Cardiac muscle cell (in vitro differentiated cells and primary cell): Measurements from ENCODE around the gene ITPRID1. TPM values are rescaled to one million over a fixed set of nuclear protein-coding genes. Genes with fewer than 3 reads are reported as not detected.

Experiments used
- DNase-seq, 2 donors: peaks; one replicate each; pipeline versions ENCODE4 v3.0.0 to v3.0.0-alpha.2; 2010 to 2017; ENCODE audit warnings: low read depth in 1 of 2, low spot score in 1 of 2
- H3K27ac ChIP-seq: fragments of 200-600 bp; sonication (generic); 2 replicates; pipeline ENCODE4 v1.5.1; 2016
- H3K27me3 ChIP-seq: fragments of 200-600 bp; sonication (generic); 2 replicates; pipeline ENCODE4 v1.6.0; 2016; ENCODE audit warnings: control low read depth
- H3K36me3 ChIP-seq: fragments of 200-600 bp; sonication (generic); 2 replicates; pipeline ENCODE4 v1.5.1; 2016; ENCODE audit warnings: control low read depth
- H3K4me1 ChIP-seq: fragments of 200-600 bp; sonication (generic); 2 replicates; pipeline ENCODE4 v1.8.1; 2017; ENCODE audit warnings: low read depth, mild to moderate bottlenecking, mixed run types
- H3K4me3 ChIP-seq: fragments of 200-600 bp; sonication (generic); 2 replicates; pipeline ENCODE4 v1.5.1; 2016; ENCODE audit warnings: mild to moderate bottlenecking
- H3K9me3 ChIP-seq: fragments of 200-600 bp; sonication (generic); 2 replicates; pipeline ENCODE4 v1.5.1; 2017; ENCODE audit warnings: low read depth, mild to moderate bottlenecking, control low read depth
- CTCF ChIP-seq: IDR thresholded peaks from 2 replicates; pipeline ENCODE4 v1.5.1; 2012; ENCODE audit warnings: low read depth, mild to moderate bottlenecking, low read length
- polyA plus RNA-seq: library from polyadenylated mRNA; unstranded; fragments of >200 nt; fragmentation: Nextera tagmentation; extraction: Ambion mirVana; gene quantifications from 2 replicates; pipeline ENCODE4 v1.2.1, GENCODE V29; 2016
- total RNA-seq: library from RNA; depleted of rRNA; stranded (reverse); fragments of >200 nt; gene quantifications from 2 replicates; pipeline ENCODE4 v1.2.3, GENCODE V29; 2016

The ITPRID1 gene
- total and polyA plus RNA-seq, 2 experiments from 2014 or later: not detected

- no peak for TF ChIP-seq CTCF
- H3K36me3 ChIP-seq: no peaks in the 10 kb centered on the region
- no peaks in the 10 kb centered on the region for H3K9me3 ChIP-seq
- H3K4me3 ChIP-seq: no peak overlapping the region
- H3K27me3 ChIP-seq: no peaks in the 10 kb centered on the region
- no peak for DNase-seq
- no peak overlapping the region for H3K27ac ChIP-seq
- H3K4me1 ChIP-seq: no peaks in the 10 kb centered on the region
Measured at GRCh38 chr7:31562002-31562401, 48.1 kb downstream of the ITPRID1 start.

GRCh38 chr7:31563522-31563921, 49.6 kb downstream of the ITPRID1 start:
- no peaks in the 10 kb centered on the region for H3K27me3 ChIP-seq
- DNase-seq: no peak

GRCh38 chr7:31563951-31564350, 50.1 kb downstream of the ITPRID1 start:
- H3K36me3 ChIP-seq: no peaks in the 10 kb centered on the region
- no peaks in the 10 kb centered on the region for H3K4me1 ChIP-seq
- no peak for DNase-seq
- TF ChIP-seq CTCF: no peak
- no peak overlapping the region for H3K27ac ChIP-seq
- no peaks in the 10 kb centered on the region for H3K9me3 ChIP-seq
- H3K4me3 ChIP-seq: no peak overlapping the region
- H3K27me3 ChIP-seq: no peaks in the 10 kb centered on the region

More at GRCh38 chr7:31563522-31563921, 49.6 kb downstream of the ITPRID1 start:
- H3K4me3 ChIP-seq: no peak overlapping the region
- no peaks in the 10 kb centered on the region for H3K36me3 ChIP-seq
- no peaks in the 10 kb centered on the region for H3K4me1 ChIP-seq
- no peaks in the 10 kb centered on the region for H3K9me3 ChIP-seq
- TF ChIP-seq CTCF: no peak
- no peak overlapping the region for H3K27ac ChIP-seq

- no peak overlapping the region for H3K4me3 ChIP-seq
- H3K36me3 ChIP-seq: no peaks in the 10 kb centered on the region
- no peak for TF ChIP-seq CTCF
- H3K27me3 ChIP-seq: no peaks in the 10 kb centered on the region
- DNase-seq: no peak
- no peaks in the 10 kb centered on the region for H3K4me1 ChIP-seq
- no peaks in the 10 kb centered on the region for H3K9me3 ChIP-seq
- no peak overlapping the region for H3K27ac ChIP-seq
Measured at GRCh38 chr7:31564661-31565060, 50.8 kb downstream of the ITPRID1 start.

- Histone ChIP-seq H3K27ac (no peak overlapping the region), H3K27me3 (no peaks in the 10 kb centered on the region), H3K4me3 (no peak overlapping the region), H3K9me3 (no peaks in the 10 kb centered on the region), H3K36me3 (no peaks in the 10 kb centered on the region), H3K4me1 (no peaks in the 10 kb centered on the region)
- DNase-seq: no peak
- TF ChIP-seq CTCF: no peak
Measured at GRCh38 chr7:31569528-31569927, 55.6 kb downstream of the ITPRID1 start.

GRCh38 chr7:31583526-31583925, 69.6 kb downstream of the ITPRID1 start:
- H3K27ac ChIP-seq: no peak overlapping the region

More at GRCh38 chr7:31583526-31583925, 69.6 kb downstream of the ITPRID1 start:
- Histone ChIP-seq H3K4me1 (no peaks in the 10 kb centered on the region), H3K4me3 (no peak overlapping the region), H3K9me3 (no peaks in the 10 kb centered on the region), H3K27me3 (no peaks in the 10 kb centered on the region), H3K36me3 (no peaks in the 10 kb centered on the region)
- TF ChIP-seq CTCF: no peak
- DNase-seq: no peak
